GM23248 (cell line): ENCODE results near the gene TICAM2.

ENCODE experiments used
- EZH2 ChIP-seq: fragments of 200-600 bp; sonication (generic); IDR thresholded peaks from 2 replicates; pipeline ENCODE4 v1.6.1; 2018; ENCODE audit warnings: antibody characterized with exemption, mild to moderate bottlenecking; ENCODE audit not compliant: insufficient read depth, poor library complexity, severe bottlenecking
- EZH2phosphoT487 ChIP-seq: fragments of 200-600 bp; sonication (generic); IDR thresholded peaks from 2 replicates; pipeline ENCODE4 v1.6.1; 2018; ENCODE audit warnings: antibody characterized with exemption, moderate library complexity, mild to moderate bottlenecking, low read depth; ENCODE audit not compliant: insufficient read depth

DNA sequence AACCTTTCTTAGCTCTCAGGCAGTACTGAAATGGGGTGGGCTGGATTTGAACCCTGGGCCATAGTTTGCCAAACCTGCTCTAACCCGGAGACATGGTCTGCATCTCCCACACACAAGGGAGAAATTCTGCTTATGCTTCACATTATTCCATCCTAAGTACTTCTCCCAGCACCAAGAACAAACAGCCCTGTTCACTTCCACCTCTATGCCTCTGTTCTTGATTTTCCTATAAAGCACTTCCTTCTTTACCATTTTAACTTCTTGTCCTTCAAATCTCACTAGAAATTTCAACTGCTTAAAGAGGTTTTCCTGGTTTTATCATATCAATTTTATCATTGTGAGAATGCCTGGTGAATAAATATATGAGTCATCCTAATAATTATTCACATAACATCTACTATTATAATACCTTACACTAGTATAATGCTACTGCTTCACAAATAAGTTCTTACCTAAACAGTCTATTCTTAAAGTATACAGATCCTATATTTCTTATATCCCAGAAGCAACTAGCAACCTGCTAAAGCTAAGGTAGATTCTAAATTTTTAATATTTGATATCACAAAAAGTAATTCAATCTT lies 70.4 kb downstream of the TICAM2 start:
- TF ChIP-seq EZH2 = no peak
- no peak for TF ChIP-seq EZH2phosphoT487
